Activated naive CD8-positive, alpha-beta T cell treated with anti-CD3 and anti-CD28 coated beads for 36 hours (primary cell): Measurements from ENCODE around the gene GDF11. TPM values are rescaled to one million over a fixed set of nuclear protein-coding genes. Genes with fewer than 3 reads are reported as not detected.

Experiments
- DNase-seq: peaks from one replicate; pipeline ENCODE4 v3.0.0; 2021
- H3K27ac Mint-ChIP-seq: one replicate; pipeline ENCODE4 v1.8.0; 2022; ENCODE audit warnings: mild to moderate bottlenecking, moderate library complexity, mixed read lengths
- H3K27me3 Mint-ChIP-seq: one replicate; pipeline ENCODE4 v1.8.0; 2022; ENCODE audit warnings: mild to moderate bottlenecking, mixed read lengths
- H3K36me3 Mint-ChIP-seq: one replicate; pipeline ENCODE4 v1.8.0; 2021; ENCODE audit warnings: mild to moderate bottlenecking, mixed read lengths
- H3K4me1 Mint-ChIP-seq: one replicate; pipeline ENCODE4 v1.8.0; 2021; ENCODE audit warnings: mixed read lengths
- H3K4me3 Mint-ChIP-seq: one replicate; pipeline ENCODE4 v1.8.0; 2022; ENCODE audit warnings: mild to moderate bottlenecking, moderate library complexity, mixed read lengths
- H3K9me3 Mint-ChIP-seq: one replicate; pipeline ENCODE4 v1.8.0; 2022; ENCODE audit warnings: mixed read lengths
- total RNA-seq, 2 experiments: library from RNA; stranded (reverse); gene quantifications; one replicate each; pipeline ENCODE4 v1.2.3, GENCODE V29; 2021

GDF11 gene
- total RNA-seq, 2 experiments from 2014 or later, result 11.9 to 12.9 TPM

DNA sequence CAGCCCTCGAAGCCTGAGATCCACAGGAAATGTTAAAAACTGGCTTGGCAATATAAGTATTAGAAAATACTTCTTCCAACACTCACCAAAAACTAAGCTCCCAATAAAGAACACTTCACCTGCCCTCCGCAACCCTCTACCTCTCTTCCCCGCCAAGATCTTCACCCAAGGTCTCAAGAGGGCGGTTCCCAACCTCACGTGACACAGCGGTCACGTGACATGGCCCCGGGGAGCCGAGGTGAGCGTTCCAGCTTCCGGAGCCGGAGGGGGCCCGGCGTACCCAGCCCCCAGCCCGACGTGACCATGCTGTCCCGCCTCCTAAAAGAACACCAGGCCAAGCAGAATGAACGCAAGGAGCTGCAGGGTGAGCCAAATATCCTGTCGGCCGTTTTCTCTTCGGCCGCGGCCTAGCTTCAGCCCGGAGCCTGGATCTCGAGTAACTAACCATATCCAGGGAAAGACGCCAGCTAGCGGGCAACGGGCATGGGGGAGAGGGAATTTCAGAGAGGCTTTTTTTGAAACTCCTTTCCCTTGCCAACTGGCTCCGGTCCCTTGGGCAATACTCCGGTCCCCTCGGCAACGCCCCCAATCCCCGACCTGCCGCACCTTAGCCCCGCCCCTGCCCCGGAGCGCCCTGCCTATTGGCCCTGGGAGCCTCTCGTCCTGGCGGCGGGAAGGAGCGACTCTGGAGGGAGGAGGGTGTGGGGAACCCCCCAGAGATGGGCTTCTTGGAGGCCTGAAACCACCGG lies 26.9 kb upstream of the GDF11 start, which contains the start of gene BLOC1S1:
Gene BLOC1S1, plus strand, starts transcription at position 214 of the 749 bp plus-strand sequence. Its CDS starts 6 bp downstream, at position 220.
- Mint-ChIP-seq H3K4me1 (peaks cover 30% of the 10 kb centered on the region), H3K27me3 (peaks cover 7% of the 10 kb centered on the region)

DNA sequence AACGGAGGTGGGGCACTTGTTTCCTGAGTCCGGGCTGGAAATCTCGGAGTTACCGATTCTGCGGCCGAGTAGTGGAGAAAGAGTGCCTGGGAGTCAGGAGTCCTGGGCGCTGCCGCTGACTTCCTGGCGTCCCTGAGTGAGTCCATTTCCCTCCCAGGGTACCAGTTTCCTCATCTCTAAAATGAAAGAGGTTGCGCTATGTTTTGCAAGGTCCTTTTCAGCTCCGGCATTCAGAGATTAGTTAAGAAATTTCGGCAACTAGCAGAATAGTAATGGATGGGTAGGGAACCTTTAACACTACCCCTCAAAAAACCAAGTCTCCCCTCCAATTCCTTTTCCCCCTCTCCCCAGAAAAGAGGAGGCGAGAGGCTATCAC lies 26.4 kb upstream of the GDF11 start:
- Mint-ChIP-seq H3K4me3 (peak overlapping the region; percentile 92), H3K4me1 (peaks cover 30% of the 10 kb centered on the region), H3K27me3 (peaks cover 7% of the 10 kb centered on the region), H3K27ac (peak overlapping the region; percentile 93), H3K36me3 (peaks cover 4% of the 10 kb centered on the region), H3K9me3 (no peaks in the 10 kb centered on the region)
- DNase-seq, result no peak

More for the DNA sequence above, 26.9 kb upstream of the GDF11 start, which contains the start of gene BLOC1S1:
- DNase-seq, result peak; percentile 95
- H3K36me3 Mint-ChIP-seq, result peaks cover 4% of the 10 kb centered on the region
- no peaks in the 10 kb centered on the region for H3K9me3 Mint-ChIP-seq
- H3K27ac Mint-ChIP-seq, result peak within 1 kb of the TSS; percentile 93
- peak within 1 kb of the TSS; percentile 92 for H3K4me3 Mint-ChIP-seq

DNA sequence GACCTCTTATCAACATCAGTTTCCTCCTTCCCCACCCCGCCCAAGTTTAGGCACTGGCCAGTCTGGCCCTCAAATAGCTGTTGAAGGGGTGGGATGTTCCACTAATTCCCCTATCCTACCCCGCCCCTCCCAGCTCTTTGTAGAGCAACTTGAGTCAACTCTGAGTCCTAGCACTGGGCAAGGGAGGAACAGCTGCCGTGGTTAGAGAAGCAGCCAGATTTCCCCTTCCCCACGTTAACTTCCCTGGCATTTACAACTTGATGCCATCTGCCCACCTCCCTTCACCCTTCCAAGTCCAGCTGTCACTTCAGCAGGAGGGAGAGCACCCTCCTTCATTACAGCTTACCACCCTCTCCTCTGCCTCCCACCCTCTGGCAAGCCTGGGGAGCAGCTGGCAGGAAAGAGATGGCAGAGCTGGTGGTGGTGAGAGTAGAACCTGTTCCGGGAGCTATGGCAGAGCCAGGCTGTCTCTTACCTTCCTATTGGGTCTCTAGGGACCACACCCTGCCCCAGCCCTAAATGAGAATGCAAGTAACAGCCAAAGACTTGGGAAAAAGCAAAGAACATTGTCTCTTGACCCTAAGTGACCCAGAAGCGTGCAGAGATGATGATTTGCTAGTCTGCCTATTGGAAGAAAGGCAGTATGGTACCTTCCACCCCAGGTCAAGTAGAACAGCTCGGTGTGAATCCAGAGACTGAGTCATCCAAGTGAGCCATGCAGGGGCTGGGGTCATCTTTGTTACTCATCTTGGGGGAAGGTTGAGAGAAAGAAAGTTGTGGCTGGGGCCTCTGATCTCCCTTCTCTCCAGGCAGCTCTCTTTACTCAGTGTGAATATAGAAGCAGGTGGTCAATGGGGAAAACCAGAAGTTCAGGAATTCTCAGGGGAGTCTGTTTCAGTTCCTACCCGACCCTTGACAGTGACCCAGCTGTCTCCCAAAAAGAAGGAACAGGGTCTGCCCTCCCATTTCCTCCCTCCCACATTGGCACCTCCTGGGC lies 25.6 kb upstream of the GDF11 start:
- Mint-ChIP-seq H3K36me3 (peaks cover 4% of the 10 kb centered on the region), H3K4me1 (peaks cover 30% of the 10 kb centered on the region)

DNA sequence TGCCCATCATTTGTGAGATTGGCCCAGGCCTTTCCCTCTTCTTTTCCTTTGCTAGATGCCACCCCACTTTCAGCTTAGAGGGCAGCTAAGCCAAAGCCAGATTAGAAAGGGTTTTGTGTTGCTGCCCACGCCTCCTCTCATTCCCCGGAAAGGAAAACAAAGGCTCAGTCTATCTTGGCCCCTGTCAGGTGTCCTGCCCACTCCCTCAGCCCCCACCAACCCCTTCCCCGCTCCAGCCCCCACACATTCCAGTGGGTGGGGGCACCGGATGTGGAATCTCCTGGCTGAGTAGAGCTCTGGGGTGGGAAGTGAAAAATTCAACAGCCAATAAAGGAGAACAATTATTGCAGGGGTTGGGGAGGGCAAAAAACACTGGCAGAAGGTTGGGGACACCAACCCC lies 24.9 kb upstream of the GDF11 start:
- no peak for DNase-seq
- no peaks in the 10 kb centered on the region for H3K9me3 Mint-ChIP-seq
- H3K27ac Mint-ChIP-seq, result peak overlapping the region; percentile 7
- peaks cover 30% of the 10 kb centered on the region for H3K4me1 Mint-ChIP-seq
- peak overlapping the region; percentile 92 for H3K4me3 Mint-ChIP-seq
- peaks cover 7% of the 10 kb centered on the region for H3K27me3 Mint-ChIP-seq
- peaks cover 4% of the 10 kb centered on the region for H3K36me3 Mint-ChIP-seq

More for the DNA sequence above, 25.6 kb upstream of the GDF11 start:
- peak overlapping the region; percentile 93 for H3K27ac Mint-ChIP-seq
- peak overlapping the region; percentile 92 for H3K4me3 Mint-ChIP-seq
- H3K27me3 Mint-ChIP-seq, result peaks cover 7% of the 10 kb centered on the region
- no peaks in the 10 kb centered on the region for H3K9me3 Mint-ChIP-seq
- no peak for DNase-seq

DNA sequence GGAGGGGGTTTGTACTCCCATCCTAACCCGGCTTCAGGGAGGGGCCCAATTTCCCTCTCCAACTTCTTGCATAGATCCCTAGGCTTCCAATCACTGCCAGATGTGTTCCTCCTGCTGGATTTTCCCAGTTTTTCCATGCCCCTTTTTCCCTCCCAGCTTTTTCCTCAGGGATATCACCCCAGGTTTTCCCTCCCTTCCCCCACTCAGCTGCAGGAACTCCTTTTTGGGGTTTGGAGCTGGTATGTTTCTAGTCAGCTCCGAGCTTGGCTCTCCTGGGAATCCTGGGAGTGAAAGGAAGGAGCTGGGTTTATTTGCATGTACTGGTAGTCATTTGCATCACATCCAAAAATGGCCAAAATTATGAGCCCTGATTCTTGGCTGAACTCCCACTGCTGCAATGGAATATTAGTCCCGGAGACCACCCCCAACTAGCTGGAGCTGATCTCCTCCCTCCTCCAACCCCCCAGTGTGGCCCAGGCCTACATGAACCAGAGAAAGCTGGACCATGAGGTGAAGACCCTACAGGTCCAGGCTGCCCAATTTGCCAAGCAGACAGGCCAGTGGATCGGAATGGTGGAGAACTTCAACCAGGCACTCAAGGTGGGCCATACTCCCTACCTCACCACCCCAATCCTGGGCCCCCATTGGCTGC lies 24.2 kb upstream of the GDF11 start:
- no peak for DNase-seq
- no peak overlapping the region for H3K27ac Mint-ChIP-seq
- H3K36me3 Mint-ChIP-seq, result peaks cover 4% of the 10 kb centered on the region
- no peak overlapping the region for H3K4me3 Mint-ChIP-seq
- H3K9me3 Mint-ChIP-seq, result no peaks in the 10 kb centered on the region
- peaks cover 30% of the 10 kb centered on the region for H3K4me1 Mint-ChIP-seq
- peaks cover 7% of the 10 kb centered on the region for H3K27me3 Mint-ChIP-seq

DNA sequence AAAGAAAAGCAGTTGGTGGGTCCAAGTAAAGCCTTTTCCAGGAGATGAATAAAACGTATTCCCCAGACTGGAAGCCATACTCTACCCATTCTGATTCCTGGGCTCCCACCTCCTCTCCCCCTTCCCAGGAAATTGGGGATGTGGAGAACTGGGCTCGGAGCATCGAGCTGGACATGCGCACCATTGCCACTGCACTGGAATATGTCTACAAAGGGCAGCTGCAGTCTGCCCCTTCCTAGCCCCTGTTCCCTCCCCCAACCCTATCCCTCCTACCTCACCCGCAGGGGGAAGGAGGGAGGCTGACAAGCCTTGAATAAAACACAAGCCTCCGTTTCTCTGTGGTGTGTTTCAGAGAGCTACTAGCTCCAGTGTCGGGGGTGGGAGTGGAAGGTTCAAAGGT lies 23.6 kb upstream of the GDF11 start:
- DNase-seq, result no peak
- H3K4me1 Mint-ChIP-seq, result peaks cover 30% of the 10 kb centered on the region

DNA sequence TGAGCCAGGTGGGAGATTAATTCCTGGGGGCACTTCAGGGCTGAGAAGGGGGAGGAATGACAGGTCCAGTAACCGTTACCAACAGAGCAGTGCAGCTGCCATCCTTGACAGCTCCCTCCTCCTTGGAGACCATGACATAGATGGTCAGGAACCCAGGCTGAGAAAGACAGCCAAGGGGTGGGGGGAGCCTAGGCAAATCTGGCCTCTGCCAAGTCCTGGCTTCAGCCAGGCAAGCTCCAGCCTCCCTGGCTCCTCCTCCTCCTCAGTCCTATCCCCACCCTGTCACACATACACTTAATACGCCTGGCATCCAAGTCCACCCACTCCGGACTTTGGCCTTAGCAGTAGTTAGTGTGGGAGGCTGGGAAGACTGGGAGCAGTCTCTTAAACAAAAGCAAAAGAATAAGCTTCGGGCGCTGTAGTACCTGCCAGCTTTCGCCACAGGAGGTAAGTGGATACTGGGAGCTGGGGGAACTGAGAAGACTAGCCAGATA lies 22.8 kb upstream of the GDF11 start, which contains the start of gene RDH5:
Gene RDH5, plus strand, starts transcription at position 323 of the 494 bp plus-strand sequence. CDS start 792 bp downstream, outside the sequence.
- Mint-ChIP-seq H3K4me1 (peaks cover 34% of the 10 kb centered on the region), H3K27me3 (peaks cover 7% of the 10 kb centered on the region), H3K4me3 (no peak within 1 kb of the TSS), H3K9me3 (no peaks in the 10 kb centered on the region), H3K27ac (no peak within 1 kb of the TSS), H3K36me3 (peaks cover 4% of the 10 kb centered on the region)
- DNase-seq, result no peak

More for the DNA sequence above, 23.6 kb upstream of the GDF11 start:
- no peak overlapping the region for H3K4me3 Mint-ChIP-seq
- H3K9me3 Mint-ChIP-seq, result no peaks in the 10 kb centered on the region
- no peak overlapping the region for H3K27ac Mint-ChIP-seq
- H3K36me3 Mint-ChIP-seq, result peaks cover 4% of the 10 kb centered on the region
- H3K27me3 Mint-ChIP-seq, result peaks cover 7% of the 10 kb centered on the region

DNA sequence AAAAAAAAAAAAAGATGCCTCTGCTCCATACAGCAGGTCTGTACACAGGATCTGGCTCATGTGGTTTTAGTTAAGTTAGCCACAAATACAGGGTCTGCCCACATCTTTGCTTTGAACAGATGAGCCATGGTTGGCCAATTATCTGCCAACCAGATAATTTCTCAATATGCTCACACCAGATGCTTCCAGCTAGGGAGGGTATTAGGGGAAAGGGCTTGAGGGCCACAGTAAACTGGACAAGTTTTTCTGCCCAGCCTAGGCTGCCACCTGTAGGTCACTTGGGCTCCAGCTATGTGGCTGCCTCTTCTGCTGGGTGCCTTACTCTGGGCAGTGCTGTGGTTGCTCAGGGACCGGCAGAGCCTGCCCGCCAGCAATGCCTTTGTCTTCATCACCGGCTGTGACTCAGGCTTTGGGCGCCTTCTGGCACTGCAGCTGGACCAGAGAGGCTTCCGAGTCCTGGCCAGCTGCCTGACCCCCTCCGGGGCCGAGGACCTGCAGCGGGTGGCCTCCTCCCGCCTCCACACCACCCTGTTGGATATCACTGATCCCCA lies 22.0 kb upstream of the GDF11 start:
- Mint-ChIP-seq H3K4me1 (peaks cover 30% of the 10 kb centered on the region), H3K27ac (no peak overlapping the region), H3K9me3 (no peaks in the 10 kb centered on the region), H3K27me3 (peaks cover 2% of the 10 kb centered on the region), H3K36me3 (peaks cover under 1% of the 10 kb centered on the region), H3K4me3 (no peak overlapping the region)
- DNase-seq, result no peak

DNA sequence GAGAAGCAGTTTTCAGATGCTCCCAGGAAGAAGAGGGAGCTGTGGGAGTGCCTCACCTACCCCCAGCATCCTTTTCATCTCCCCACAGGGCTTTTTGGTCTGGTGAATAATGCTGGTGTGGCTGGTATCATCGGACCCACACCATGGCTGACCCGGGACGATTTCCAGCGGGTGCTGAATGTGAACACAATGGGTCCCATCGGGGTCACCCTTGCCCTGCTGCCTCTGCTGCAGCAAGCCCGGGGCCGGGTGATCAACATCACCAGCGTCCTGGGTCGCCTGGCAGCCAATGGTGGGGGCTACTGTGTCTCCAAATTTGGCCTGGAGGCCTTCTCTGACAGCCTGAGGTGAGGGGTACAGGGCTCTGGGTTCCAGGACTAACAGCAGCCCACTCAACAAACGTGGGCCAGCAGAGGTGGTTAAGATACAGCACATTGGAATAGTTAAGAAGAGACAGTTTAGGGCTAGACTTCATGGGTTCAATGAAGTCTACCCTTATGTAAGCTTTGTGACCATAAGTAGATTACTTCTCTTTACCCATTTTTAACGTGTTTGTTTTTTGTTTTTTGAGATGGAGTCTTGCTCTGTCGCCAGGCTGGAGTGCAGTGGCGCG lies 21.2 kb upstream of the GDF11 start:
- no peak overlapping the region for H3K27ac Mint-ChIP-seq
- H3K27me3 Mint-ChIP-seq, result no peaks in the 10 kb centered on the region
- H3K36me3 Mint-ChIP-seq, result no peaks in the 10 kb centered on the region
- H3K4me3 Mint-ChIP-seq, result no peak overlapping the region
- H3K4me1 Mint-ChIP-seq, result peaks cover 34% of the 10 kb centered on the region
- no peaks in the 10 kb centered on the region for H3K9me3 Mint-ChIP-seq
- DNase-seq, result no peak

DNA sequence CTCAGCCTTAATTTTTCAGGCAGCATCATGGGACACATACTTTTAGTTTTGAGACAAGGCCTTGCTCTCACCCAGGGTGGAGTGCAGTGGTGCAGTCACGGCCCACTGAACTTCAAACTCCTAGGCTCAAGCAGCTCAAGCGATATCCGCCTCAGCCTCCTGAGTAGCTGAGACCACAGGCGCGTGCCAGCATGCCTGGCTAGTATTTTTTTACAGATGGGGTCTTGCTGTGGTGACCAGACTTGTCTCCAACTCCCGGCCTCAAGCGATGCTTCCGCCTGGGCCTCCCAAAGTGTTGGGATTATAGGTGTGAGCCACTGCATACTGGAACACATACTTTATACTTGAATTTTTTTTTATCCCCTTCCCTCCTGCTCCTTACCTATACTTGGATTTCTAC lies 20.0 kb upstream of the GDF11 start:
- H3K4me1 Mint-ChIP-seq, result peaks cover 32% of the 10 kb centered on the region
- no peak overlapping the region for H3K27ac Mint-ChIP-seq
- DNase-seq, result no peak
- no peak overlapping the region for H3K4me3 Mint-ChIP-seq
- no peaks in the 10 kb centered on the region for H3K36me3 Mint-ChIP-seq
- no peaks in the 10 kb centered on the region for H3K9me3 Mint-ChIP-seq
- no peaks in the 10 kb centered on the region for H3K27me3 Mint-ChIP-seq

DNA sequence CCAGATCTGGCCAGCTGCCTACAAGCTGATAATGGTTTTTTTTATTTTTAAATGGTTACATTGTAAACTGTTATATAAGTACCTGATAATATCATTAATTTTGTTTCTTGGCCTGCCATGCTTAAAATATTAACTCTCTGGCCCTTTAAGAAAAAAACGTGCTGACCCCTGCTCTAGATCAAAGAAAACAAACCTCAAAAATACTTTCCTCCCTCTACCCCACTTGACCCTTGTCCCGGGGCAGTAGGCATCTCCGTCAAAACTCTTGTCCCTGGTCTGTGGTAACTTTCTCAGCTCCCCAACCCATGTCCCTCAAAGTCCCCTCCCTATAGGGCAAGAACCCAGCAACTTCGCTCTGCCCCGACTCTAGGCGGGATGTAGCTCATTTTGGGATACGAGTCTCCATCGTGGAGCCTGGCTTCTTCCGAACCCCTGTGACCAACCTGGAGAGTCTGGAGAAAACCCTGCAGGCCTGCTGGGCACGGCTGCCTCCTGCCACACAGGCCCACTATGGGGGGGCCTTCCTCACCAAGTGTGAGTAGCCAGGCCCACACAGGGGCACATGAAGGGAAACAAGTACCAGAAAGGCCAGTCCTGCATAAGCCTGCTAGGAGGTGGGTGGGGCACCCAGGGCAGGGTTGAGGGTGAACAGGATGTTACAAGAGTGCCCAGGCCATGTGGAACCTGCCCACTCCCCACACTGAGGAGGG lies 19.3 kb upstream of the GDF11 start:
- no peak for DNase-seq
- H3K27me3 Mint-ChIP-seq, result no peaks in the 10 kb centered on the region
- H3K36me3 Mint-ChIP-seq, result no peaks in the 10 kb centered on the region
- H3K27ac Mint-ChIP-seq, result no peak overlapping the region
- peaks cover 26% of the 10 kb centered on the region for H3K4me1 Mint-ChIP-seq
- H3K4me3 Mint-ChIP-seq, result no peak overlapping the region
- H3K9me3 Mint-ChIP-seq, result no peaks in the 10 kb centered on the region

DNA sequence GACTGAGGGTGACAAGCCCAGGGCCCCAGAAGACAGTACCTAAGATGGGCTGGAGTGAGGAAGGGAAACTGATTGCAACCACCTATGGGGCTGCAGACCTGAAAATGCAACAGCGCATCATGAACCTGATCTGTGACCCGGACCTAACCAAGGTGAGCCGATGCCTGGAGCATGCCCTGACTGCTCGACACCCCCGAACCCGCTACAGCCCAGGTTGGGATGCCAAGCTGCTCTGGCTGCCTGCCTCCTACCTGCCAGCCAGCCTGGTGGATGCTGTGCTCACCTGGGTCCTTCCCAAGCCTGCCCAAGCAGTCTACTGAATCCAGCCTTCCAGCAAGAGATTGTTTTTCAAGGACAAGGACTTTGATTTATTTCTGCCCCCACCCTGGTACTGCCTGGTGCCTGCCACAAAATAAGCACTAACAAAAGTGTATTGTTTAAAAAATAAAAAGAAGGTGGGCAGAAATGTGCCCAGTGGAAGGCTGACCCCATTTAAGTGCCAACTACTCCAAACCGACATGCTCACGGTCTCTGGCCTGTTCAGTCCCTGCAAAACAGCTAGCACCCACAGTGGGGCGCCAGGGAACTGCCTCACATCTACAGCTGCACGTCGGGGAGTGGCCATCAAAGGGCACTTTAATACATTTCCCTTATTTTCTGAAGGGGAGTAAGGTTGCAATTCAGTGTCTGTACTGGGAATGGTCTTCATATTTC lies 18.5 kb upstream of the GDF11 start:
- peak; percentile 64 for DNase-seq
- no peaks in the 10 kb centered on the region for H3K9me3 Mint-ChIP-seq
- H3K36me3 Mint-ChIP-seq, result no peaks in the 10 kb centered on the region
- no peaks in the 10 kb centered on the region for H3K27me3 Mint-ChIP-seq
- no peak overlapping the region for H3K27ac Mint-ChIP-seq
- peaks cover 25% of the 10 kb centered on the region for H3K4me1 Mint-ChIP-seq
- H3K4me3 Mint-ChIP-seq, result no peak overlapping the region

DNA sequence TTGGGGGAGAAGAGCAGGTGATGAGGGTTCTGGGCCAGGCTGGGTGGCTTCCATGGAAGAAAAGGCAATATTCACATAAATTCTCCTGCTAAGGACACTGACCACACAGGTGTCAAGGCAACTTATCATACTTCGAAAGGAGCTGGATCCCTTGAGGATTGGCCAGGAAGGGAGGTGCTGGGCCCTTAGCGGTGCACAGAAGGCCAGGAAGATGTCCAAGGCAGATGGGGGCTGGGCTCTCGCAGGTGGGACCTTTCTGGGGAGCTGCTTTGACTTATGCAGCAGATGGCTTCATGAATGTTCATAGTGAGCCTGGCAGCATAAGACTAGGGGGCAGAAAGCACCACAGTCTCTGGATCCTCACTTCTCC lies 18.0 kb upstream of the GDF11 start:
- H3K4me1 Mint-ChIP-seq, result peaks cover 24% of the 10 kb centered on the region
- DNase-seq, result no peak

More for the DNA sequence above, 18.0 kb upstream of the GDF11 start:
- no peak overlapping the region for H3K4me3 Mint-ChIP-seq
- H3K27ac Mint-ChIP-seq, result no peak overlapping the region
- H3K36me3 Mint-ChIP-seq, result no peaks in the 10 kb centered on the region
- H3K9me3 Mint-ChIP-seq, result no peaks in the 10 kb centered on the region
- H3K27me3 Mint-ChIP-seq, result no peaks in the 10 kb centered on the region
